ENCODE data around the gene PIH1D1. TPM values are rescaled to one million over a fixed set of nuclear protein-coding genes. Genes with fewer than 3 reads are reported as not detected.
A peak's percentile ranks its signal among the peaks of the same experiment; 100 is the strongest.

The PIH1D1 gene
- total and polyA plus RNA-seq, 8 donors = 58.9 to 193 (median 87.5) TPM

- H3K4me3 ChIP-seq = no peak overlapping the region
- intact Hi-C loops (cut with DNase I; ENCODE audit: low total_unique reads) = no loop called here
- DNase-seq = no peak
- peaks cover 6 to 48% (median 32%) of the 10 kb centered on the region in 4 donors for H3K36me3 ChIP-seq
- H3K27me3 ChIP-seq = no peaks in the 10 kb centered on the region
- H3K9me3 ChIP-seq = no peaks in the 10 kb centered on the region
- peaks cover 9 to 45% (median 20%) of the 10 kb centered on the region in 4 donors for H3K4me1 ChIP-seq
- 82 to 100% (median 88%) methylated on average over 3 to 5 of the region's 5 CpGs for WGBS, 5 donors
- no peak for TF ChIP-seq CTCF (IDR thresholded peaks at IDR 0.05)
- no peak for TF ChIP-seq EP300 (IDR thresholded peaks at IDR 0.05)
- TF ChIP-seq POLR2A (IDR thresholded peaks at IDR 0.05) = no peak
- TF ChIP-seq POLR2AphosphoS5 (IDR thresholded peaks at IDR 0.05) = no peak
- peak overlapping the region; percentile 58 to 97 (median 64) for H3K27ac ChIP-seq
Measured at GRCh38 chr19:49458567-49458903, 6.9 kb upstream of the PIH1D1 start.

GRCh38 chr19:49456326-49456725, 4.7 kb upstream of the PIH1D1 start:
- no peak for DNase-seq
- Histone ChIP-seq H3K36me3 (peaks cover 6 to 33% (median 21%) of the 10 kb centered on the region in 4 donors), H3K4me3 (no peak overlapping the region), H3K27me3 (no peaks in the 10 kb centered on the region), H3K9me3 (no peaks in the 10 kb centered on the region), H3K27ac (peak overlapping the region; percentile 43 to 97 (median 77)), H3K4me1 (peaks cover 9 to 55% (median 27%) of the 10 kb centered on the region in 4 donors)
- intact Hi-C loops (cut with DNase I; ENCODE audit: low total_unique reads) = no loop called here
- 65 to 84% (median 76%) methylated on average over 5 of the region's 5 CpGs for WGBS, 5 donors
- no peak for TF ChIP-seq POLR2A (IDR thresholded peaks at IDR 0.05)
- no peak for TF ChIP-seq POLR2AphosphoS5 (IDR thresholded peaks at IDR 0.05)
- TF ChIP-seq CTCF (IDR thresholded peaks at IDR 0.05) = no peak
- no peak for TF ChIP-seq EP300 (IDR thresholded peaks at IDR 0.05)

- Histone ChIP-seq H3K36me3 (peaks cover 6 to 31% (median 21%) of the 10 kb centered on the region in 4 donors), H3K4me3 (no peak overlapping the region), H3K9me3 (no peaks in the 10 kb centered on the region), H3K4me1 (peaks cover 9 to 60% (median 31%) of the 10 kb centered on the region in 4 donors), H3K27ac (peak overlapping the region; percentile 24 to 97 (median 77)), H3K27me3 (no peaks in the 10 kb centered on the region)
- 62 to 69% (median 65%) methylated on average over 5 of the region's 5 CpGs for WGBS, 5 donors
- TF ChIP-seq POLR2A (IDR thresholded peaks at IDR 0.05) = no peak
- TF ChIP-seq POLR2AphosphoS5 (IDR thresholded peaks at IDR 0.05) = no peak
- no peak for TF ChIP-seq EP300 (IDR thresholded peaks at IDR 0.05)
- no peak for TF ChIP-seq CTCF (IDR thresholded peaks at IDR 0.05)
- DNase-seq = peak in 1 of 2 donors; percentile 80
- intact Hi-C loops (cut with DNase I; ENCODE audit: low total_unique reads) = no loop called here
Measured at GRCh38 chr19:49455773-49456172, 4.2 kb upstream of the PIH1D1 start.

- peak overlapping the region; percentile 51 to 98 (median 65) for H3K4me3 ChIP-seq
- 25 to 43% (median 30%) methylated on average over 10 of the region's 10 CpGs for WGBS, 5 donors
- peaks cover 4 to 23% (median 19%) of the 10 kb centered on the region in 4 donors for H3K36me3 ChIP-seq
- peak overlapping the region; percentile 94 to 99 (median 97) for H3K27ac ChIP-seq
- no peaks in the 10 kb centered on the region for H3K27me3 ChIP-seq
- H3K9me3 ChIP-seq = no peaks in the 10 kb centered on the region
- DNase-seq = no peak
- TF ChIP-seq EP300 (IDR thresholded peaks at IDR 0.05) = no peak
- TF ChIP-seq POLR2AphosphoS5 (IDR thresholded peaks at IDR 0.05) = no peak
- TF ChIP-seq POLR2A (IDR thresholded peaks at IDR 0.05) = no peak
- TF ChIP-seq CTCF (IDR thresholded peaks at IDR 0.05) = no peak
- H3K4me1 ChIP-seq = peaks cover 9 to 69% (median 41%) of the 10 kb centered on the region in 4 donors
- intact Hi-C loops (cut with DNase I; ENCODE audit: low total_unique reads) = no loop called here
Measured at GRCh38 chr19:49453757-49454240, 2.2 kb upstream of the PIH1D1 start.
